HK-2 (cell line): ENCODE data around the gene PEAR1.

ENCODE experiments used
- DNase-seq: peaks from one replicate; pipeline ENCODE4 v3.0.0-alpha.2; 2018; ENCODE audit not compliant: unreplicated experiment

The PEAR1 gene

DNA sequence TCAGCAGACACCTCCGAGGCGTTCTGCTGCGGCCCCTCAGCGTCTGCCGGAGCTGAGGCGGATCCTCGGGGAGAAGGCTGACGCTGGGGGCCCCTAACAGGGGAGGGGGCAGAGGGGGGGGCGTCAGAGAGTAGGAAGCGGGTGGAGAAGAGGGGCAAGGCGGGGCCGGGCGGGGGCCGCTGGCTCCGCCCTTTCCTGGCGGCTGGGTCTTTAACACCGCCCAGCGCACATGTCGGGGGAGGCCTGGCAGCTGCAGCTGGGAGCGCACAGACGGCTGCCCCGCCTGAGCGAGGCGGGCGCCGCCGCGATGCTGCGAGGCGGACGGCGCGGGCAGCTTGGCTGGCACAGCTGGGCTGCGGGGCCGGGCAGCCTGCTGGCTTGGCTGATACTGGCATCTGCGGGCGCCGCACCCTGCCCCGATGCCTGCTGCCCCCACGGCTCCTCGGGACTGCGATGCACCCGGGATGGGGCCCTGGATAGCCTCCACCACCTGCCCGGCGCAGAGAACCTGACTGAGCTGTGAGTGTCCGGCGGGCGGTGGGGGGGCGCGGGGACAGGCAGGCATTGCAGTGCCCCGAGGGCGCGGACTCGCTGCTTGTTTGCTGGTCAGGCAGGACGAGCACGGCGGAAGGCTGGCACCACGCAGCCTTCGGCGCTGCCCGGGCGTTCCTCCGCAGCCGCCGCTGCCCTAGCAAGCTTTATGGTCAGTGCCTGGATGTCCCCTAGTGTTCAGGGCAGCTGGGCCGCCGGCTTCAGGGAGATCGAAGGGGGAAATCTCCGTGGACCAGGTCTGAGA, 32.7 kb upstream of the PEAR1 start, which contains the start of gene NTRK1:
Gene NTRK1 (plus strand): TSS at position 238 of the 796 bp plus-strand sequence. CDS start 70 bp downstream, at position 308.
- peak; percentile 37 for DNase-seq

DNA sequence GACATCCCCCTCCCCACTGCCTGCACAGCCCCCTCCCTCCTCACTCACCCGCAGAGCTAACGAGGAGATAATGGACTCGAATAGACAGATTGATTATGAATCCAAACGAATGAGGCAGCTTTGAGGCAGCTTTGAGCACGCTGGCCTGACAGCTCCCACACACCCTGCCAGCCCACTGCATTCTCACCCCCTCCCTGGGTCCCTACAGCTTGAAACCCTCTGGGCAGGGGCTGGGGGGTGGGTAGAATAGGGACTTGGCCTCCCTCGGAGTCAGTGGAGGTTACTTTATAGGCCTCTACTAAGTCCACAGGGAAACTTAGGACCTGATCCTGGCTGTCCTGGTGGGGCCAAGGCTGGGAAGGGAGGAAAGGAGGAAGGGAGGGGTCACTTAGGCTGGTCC, 30.9 kb upstream of the PEAR1 start:
- DNase-seq, result no peak

DNA sequence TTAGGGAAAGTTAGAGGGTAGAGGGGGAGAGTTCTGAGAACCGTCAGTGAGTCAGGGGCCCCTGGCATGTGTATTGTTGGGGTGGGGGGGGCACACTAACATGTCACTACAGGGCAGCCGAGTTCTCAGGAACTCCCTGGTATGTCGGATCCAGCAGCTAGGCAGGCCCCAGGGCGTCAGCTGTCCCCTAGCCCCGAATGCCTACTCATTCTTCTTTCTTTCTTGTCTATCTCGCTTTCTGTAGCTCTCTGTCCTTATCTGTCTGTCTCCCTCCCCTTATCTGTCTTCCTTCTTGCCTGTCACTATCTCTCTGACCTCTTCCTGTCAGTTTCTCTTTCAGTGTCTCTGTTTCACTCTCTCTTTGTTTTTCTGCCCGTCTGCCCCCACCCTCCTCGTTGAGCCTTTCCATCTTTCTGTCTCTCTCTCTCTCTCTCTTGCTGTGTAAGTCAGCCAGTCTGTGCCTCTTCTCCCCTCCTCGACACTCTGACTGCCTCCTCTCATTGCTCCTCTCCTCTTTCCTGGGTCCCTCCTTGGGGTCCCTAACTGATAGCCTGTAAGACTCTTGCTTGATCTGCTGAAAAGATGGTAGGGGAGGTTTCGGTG, 30.4 kb upstream of the PEAR1 start:
- no peak for DNase-seq

DNA sequence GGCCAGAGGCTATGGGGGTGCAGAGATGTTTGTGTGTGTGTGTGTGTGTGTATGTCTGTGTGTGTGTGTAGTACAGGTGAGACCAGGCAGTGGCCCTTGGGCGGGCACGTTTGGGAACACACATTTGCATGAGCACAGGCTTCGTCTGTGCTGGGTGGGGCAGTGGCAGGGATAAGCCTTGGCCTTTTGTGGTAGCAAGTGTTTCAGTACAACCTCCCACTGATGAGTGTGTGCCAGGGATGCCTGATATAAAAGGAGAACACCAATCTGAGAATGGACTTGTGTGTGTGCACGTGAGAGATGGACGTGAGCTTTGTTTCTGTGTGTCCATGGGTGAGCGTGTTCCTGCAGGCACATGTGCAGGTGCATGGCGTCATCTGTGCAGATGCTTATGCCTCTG, 29.9 kb upstream of the PEAR1 start:
- DNase-seq, result no peak

DNA sequence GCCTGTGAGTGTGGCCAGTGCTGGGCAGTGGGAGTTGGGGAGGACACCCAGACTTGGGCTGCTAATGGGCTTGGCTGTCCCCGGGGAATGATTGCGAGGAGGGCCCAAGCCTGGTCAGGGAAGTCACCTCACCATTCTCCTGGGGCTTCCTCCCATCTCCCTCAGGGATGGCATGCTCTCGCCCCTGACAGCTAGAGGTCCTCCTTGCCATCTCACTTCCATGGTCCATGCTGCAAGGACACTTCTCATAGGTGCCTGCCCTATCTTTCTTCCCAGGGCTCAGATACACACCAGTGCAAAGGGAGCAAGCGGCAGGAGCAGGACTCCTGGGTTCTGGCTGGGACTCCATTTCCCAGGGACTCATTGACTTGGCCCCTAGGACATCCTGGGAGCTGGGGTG, 28.7 kb upstream of the PEAR1 start:
- DNase-seq, result no peak

DNA sequence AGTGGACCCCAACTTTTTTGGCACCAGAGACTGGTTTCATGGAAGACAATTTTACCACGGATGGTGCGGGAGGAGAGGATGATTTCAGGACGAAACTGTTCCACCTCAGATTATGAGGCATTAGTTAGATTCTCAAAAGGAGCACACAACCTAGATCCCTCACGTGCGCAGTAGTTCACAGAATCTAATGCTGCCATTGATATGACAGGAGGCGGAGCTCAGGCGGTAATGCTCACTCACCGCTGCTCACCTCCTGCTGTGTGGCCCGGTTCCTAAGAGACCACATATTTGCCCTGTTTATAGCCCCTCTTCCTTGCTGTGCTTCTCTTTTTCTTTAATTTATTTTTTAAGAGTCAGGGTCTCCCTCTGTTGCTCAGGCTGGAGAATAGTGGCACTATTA, 28.3 kb upstream of the PEAR1 start:
- no peak for DNase-seq

DNA sequence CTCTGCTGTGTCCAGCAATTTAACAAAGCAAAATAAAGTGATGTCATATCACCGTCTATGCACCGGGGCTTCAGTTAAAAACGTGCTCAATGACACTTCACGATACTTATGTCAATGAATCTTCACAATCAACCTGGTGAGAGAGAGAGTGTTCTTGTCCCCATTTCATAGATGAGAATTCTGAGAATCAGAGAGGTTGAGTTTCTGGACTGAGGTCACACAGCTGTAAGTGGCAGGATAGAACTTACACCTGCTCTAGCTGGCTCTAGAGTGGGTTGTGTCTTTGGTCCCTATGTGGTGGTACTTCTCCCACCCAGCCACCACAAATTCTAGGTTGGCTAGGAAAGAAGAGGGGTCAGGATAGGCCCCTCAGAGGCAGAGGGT, 27.7 kb upstream of the PEAR1 start:
- no peak for DNase-seq

DNA sequence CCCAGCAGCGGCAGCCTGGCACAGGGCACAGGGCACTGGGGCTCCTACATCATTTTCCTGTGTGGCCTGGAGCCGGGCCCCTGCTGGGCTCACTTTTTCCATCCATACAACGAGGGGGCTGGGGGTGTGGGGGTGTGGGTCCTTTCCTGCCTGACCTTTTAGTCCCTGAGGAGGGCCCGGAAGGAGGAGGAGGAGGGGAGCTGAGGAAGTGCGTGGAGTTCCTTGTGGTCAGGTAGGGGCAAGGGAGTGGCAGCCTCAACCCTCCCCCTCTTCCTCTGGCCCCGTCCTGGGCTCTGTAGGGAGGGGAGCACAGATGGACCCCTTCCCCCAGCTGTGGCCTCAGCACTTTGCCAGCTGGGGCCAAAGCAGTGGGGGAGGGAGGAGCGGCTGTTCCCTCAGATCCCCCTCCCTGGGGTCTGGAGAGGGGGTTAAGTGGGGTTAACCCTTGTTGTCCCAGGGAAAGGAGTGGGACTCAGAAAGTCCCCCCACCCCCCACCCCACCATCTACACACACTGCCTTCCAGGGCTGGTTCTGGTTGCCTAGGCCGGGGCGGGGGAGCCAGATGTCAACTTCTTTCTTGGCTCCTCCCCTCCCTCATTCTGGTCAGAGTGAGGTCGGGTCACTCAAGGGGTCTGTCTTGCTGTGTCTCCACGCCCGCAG, 27.1 kb upstream of the PEAR1 start:
- DNase-seq, result no peak

DNA sequence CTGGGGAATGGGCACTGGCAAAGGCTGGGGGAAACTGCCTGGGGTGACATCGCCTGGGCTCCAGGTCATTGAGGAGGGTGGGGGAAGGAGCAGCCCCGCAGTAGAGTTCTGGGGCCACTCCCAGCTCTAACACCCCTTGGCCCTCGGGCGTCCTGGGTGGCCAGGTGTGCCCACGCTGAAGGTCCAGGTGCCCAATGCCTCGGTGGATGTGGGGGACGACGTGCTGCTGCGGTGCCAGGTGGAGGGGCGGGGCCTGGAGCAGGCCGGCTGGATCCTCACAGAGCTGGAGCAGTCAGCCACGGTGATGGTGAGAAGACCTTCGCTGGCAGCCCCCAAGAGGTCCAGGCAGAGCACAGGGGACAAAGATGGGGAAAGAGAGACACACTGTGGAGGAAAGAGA, 25.2 kb upstream of the PEAR1 start:
- no peak for DNase-seq

DNA sequence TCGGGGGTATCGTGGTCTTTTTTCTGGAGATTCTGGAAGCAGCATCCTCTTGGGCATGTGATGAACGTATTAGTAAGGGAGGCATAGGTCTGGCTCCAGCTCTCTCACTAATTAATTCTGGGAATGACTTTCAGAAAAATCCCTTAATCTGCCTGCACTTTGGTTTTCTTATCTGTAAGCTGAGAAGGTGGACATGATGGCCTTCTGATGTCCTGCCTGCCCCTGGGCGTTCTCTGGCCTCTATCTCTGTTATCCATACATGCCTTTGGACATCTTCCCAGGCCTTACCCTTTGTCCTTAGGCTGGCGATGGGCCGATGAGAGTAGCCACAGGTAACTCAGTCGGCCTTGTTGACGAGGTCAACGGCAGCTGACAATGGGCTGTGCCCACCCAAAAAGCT, 24.1 kb upstream of the PEAR1 start:
- no peak for DNase-seq

DNA sequence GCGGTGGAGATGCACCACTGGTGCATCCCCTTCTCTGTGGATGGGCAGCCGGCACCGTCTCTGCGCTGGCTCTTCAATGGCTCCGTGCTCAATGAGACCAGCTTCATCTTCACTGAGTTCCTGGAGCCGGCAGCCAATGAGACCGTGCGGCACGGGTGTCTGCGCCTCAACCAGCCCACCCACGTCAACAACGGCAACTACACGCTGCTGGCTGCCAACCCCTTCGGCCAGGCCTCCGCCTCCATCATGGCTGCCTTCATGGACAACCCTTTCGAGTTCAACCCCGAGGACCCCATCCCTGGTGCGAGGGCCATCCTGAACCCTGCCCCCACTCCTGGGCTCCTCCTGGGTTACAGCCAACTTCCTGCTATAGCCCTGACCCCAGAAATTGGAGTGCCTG, 19.9 kb upstream of the PEAR1 start:
- no peak for DNase-seq

DNA sequence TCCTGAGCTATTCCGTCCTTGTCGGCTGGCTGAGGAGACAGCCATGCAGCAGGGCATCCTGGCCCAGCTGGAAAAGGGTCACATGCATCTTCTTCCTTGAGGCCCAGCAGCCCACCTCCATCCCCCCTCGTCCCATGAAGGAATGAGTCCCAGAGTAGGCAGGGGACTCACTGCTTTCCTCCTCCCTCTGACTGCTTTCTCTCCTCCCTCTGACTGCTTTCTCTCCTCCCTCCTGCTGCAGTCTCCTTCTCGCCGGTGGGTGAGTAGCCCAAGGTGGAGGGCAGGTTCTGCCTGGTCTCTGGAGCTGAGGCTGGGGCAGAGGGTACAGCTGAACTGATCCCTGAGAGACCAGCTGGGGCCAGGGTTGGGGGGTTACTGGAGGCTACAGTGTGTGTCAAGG, 19.4 kb upstream of the PEAR1 start:
- DNase-seq, result no peak

DNA sequence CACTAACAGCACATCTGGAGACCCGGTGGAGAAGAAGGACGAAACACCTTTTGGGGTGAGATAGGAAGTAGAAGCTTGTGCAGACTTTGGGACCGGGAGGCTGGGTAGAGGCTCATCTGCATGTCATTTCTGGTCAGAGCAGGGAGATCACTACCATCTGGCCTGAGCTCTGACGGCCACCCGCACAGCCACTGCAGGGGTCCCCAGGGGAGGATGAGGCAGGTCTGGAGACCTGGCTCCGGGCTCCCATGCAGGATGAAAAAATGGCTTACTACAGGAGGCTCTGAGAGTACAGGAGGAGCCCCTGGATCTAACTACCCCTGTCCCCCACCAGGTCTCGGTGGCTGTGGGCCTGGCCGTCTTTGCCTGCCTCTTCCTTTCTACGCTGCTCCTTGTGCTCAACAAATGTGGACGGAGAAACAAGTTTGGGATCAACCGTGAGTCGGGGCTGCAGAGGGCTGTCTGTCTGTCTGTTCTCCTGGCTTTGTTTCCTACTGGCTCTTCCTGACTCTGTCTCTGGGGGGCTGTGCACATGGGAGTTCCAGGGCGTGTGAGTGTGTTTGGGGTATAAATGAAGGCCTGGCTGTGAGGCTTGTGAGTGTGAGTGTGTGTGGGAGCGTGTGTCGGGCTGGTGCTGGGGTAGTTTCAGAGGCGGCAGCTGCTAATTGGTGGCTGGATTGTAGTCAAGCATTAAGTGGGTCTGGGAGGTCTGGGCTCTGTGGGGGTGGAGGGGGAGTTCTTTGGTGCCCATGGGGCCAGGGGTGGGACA, 18.8 kb upstream of the PEAR1 start:
- no peak for DNase-seq

DNA sequence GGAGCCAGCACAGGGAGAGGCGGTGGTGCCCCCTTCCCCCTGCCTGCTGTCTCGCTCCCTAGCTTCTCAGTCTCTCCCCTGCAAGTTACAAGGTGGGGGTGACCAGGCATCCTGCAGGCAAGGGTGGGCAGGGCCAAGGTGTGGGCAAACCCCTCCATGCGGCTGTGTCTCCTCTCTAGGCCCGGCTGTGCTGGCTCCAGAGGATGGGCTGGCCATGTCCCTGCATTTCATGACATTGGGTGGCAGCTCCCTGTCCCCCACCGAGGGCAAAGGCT, 18.2 kb upstream of the PEAR1 start:
- DNase-seq, result no peak

DNA sequence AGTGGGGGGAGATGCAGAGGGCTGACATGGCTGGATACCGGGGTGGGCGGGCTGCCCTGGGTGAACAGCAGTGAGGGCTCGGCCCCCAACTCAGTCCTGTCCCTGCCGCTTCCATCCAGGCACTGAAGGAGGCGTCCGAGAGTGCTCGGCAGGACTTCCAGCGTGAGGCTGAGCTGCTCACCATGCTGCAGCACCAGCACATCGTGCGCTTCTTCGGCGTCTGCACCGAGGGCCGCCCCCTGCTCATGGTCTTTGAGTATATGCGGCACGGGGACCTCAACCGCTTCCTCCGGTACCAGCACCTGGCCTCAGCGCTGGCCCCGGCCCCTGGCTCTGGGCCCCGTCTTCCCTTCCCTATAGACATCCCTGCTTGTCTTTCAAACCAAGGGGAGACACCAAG, 17.2 kb upstream of the PEAR1 start:
- DNase-seq, result no peak

DNA sequence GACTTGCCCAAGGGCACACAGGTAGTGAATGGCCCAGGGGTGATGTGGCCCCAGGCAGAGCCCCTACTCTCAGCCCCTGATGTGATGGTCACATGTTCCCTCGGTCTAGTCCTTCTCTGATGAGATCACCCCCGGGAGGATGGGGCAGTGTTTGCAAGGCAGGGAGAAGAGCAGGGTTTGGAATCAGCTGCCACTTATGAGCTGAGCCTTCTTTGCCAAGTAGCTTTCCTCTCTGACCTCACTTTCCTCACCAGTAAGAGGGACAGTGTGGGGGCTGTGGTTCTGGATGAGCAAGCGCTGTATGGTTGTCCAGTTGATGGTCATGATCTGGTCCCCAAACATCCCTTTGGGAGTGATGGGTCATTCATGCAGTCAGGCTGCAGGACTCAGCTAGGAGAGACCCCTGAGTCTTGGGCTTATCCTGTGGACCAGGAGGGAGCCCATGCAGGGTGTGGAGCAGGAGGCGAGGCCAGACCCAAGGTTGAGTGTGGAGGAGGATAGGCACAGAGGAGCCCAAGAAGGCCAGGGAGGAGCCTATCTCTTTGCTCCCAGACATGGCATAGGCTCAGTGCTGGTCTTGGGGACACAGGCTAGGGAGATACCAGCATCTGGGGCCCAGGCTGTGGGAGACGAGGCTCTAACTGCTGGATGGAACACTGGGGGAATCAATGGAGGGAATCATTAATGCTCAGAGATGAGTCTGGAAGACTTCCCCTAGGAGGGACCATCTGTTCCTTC, 15.9 kb upstream of the PEAR1 start:
- no peak for DNase-seq

DNA sequence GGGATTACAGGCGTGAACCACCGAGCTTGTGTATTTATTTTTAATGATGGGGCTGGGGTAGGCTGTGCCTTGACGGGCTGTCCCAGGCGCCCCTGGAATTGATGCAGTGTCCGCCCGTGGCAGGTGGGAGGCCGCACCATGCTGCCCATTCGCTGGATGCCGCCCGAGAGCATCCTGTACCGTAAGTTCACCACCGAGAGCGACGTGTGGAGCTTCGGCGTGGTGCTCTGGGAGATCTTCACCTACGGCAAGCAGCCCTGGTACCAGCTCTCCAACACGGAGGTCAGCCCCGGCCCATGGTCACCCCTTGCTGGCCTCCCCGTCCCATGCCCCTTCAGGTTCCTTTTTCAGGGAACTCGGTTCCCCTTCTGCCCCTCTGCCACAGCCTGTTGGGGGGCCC, 13.6 kb upstream of the PEAR1 start:
- DNase-seq, result no peak

DNA sequence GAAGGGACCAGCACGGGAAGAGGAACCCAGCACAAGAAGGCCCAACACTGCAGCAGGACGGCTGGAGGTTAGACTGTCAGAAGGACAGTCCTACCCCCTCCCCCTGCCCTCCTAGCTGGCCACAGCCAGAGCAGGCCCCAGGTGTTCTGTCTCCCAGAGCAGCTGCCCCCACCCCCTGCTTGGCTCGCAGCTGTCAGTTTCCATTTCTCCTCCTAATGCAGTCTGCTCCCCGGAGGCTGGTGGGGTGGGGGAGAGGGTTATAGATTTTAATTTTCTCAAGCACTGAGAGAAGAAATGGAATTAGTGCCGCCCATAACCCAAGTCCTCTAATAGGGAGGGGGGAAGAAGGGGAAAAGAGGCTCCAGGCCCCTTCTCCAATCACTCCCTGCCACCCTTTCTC, 13.0 kb upstream of the PEAR1 start:
- DNase-seq, result no peak

DNA sequence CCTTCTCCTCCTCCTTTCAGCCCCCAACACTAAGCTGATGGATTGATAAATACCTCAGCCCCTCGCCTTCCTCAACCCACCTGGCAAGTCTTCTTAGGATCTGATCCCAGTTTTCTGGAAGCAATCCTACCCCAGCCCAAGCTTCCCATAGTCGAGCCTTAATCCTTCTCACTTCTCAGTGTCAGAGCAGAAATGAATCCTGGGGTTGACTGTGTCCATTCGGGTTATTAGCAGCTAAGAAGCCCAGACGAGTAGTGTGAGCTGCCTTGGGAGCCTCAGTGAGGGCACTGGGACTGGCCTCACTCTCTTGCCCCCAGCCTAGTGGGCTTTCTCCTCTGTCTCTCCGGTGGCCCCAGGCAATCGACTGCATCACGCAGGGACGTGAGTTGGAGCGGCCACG, 12.4 kb upstream of the PEAR1 start:
- DNase-seq, result no peak

DNA sequence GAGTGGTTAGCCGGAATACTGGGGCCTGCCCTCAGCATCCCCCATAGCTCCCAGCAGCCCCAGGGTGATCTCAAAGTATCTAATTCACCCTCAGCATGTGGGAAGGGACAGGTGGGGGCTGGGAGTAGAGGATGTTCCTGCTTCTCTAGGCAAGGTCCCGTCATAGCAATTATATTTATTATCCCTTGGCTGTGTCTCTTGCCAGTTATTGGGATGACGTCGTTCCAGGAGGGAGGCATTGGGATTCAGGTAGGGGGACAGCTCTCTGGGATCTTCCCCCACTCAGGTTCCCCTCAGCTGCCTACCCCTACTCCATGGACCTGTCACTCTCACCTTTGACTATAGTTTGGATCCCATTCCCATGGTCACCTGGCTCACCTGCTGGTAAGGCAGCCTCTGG, 11.9 kb upstream of the PEAR1 start:
- DNase-seq, result no peak

DNA sequence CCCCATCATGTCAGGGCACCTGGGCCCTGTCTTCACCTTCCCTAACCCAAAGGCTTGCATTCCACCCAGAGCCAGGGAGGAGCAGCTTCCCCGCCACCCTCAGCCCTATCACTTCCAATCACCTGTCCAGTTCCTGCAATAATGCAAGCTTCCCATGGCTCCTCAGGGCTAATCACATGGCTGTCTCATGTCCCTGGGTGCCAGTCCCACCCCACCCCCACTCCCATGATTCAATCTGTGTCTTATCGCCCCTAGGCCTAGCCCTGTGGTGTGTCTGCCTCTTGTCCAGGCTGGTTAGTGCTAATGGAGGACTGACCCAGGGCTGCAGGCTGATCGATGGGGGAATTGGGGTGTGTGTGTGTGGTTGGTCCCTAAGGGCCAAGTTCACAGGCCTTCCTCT, 11.0 kb upstream of the PEAR1 start:
- DNase-seq, result no peak

DNA sequence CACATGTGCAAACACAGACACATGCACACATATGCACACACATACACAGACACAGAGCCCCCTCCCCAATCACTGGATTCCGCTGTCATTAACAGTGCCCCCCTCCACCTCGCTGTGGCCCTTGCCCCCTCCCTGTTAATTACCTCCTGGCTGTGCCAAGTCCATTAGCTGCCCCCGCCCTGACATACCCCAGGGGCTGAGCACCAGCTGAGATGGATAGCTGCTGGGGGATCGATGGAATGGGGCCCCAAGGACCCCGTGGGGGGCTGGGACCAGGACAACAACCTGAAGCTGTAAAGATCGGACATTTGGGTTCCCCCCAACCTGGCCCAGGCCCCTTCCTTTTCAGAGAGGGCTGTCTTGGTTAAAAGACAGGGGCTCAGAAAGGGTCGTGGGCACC, 9.6 kb upstream of the PEAR1 start:
- DNase-seq, result no peak
